NCI-H1092 treated with DMSO at 0.1 percent for 48 hours (cell line): ENCODE results near the gene TIMM17B.
"Not testable (repeated sequence)": the region's sequence is repeated elsewhere in the genome, so short reads cannot be mapped to it uniquely, and the experiment has no call there.

Experiments
- DNase-seq: peaks from one replicate; lab custom pipeline; 2025; lab: John Stamatoyannopoulos, UW

The TIMM17B gene

GRCh38 chrX:48893556-48894348 is 3.8 kb downstream of the TIMM17B start:
- DNase-seq: no peak

- no peak for DNase-seq
These were observed 4.7 kb downstream of the TIMM17B start for GRCh38 chrX:48892896-48893295.

- peak; percentile 80 for DNase-seq
These were observed 5.9 kb downstream of the TIMM17B start for GRCh38 chrX:48891402-48892288.

DNA sequence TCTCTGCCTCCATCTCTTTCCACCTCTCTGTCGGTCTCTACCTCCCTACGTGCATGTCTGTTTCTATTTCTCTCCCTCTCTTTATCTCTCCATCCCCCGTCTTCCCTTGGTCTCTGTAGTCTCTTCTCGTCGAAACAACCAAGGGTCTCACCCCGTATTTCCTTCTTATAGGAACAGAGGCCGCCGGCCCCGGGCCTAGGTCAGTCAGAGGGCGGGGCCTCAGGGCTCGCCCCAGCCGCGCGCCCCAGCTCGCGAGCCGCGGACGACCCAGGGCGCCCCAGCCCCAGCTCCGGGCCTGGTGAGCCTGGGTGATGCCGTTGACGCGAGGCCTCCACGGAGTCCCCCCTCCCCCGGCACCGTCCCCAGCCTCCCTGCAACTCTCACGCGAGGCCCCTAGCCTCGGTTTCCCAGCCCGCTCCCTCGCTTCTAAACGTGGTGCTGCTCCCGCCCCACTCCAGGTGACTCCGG is 6.6 kb downstream of the TIMM17B start:
- peak; percentile 36 for DNase-seq

DNA sequence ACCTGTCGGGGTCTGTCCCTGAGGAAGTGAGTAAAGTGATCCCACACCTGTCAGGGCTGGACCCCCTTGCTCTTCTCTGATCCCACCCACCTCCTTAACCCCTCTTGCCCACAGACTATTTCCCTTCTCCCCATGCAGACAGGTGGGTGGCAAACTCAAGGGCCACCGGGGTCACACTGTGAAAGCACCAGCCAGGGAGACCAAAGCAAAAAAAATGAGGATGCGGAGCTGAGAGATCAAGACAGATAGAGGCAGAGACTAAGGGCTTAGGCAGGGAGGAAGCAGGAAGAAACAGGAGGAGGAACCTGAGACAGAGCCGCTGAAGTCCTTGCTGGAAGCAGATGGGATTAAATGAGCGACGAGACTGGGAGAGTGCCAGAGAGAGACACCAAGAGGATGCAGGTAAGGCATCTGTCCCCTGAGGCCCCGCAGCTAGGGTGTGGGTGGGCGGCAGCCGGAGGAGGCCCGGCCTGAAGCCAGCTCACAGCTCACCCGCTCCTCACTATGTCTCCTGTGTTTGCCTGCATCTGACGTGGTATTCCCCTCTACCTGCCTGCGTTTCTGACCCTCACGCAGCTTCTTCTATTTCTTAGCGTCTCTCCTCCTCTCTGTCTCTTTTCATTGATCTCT is 7.2 kb downstream of the TIMM17B start:
- peak; percentile 36 for DNase-seq

DNA sequence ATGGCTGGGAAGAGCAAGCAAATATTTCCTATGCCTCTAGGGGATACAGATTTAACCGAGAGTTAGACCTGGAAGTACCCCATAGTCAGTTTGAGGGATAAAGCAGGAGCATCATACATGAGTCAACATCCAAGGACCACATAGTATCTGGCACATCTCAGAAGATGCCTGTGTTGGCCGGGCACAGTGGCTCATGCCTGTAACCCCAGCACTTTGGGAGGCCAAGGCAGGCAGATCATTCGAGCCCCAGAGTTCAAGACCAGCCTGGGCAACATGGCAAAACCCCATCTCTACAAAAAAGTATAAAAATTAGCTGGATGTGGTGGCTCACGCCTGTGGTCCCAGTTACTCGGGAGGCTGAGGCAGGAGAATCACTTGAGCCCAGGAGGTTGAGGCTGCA is 11.0 kb downstream of the TIMM17B start:
- DNase-seq: not testable (repeated sequence)

DNA sequence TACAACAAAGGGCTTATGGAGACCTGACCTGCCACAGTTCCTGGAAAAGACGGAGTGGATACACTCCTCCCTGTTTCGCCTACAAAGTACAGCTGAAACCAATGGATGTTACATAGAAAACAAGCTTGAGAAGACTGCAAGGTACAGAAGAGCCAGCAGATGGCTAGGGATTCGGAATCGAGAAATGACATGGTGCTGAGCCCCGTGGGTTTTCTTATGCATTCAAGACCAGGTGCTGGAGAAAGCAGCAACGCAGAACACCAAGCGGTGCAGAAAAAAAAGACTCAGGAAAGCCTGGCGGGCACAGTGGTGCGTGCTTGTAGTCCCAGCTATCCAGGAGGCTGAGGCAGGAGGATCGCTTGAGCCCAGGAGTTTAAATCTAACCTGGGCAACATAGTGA is 13.8 kb downstream of the TIMM17B start:
- DNase-seq: no peak

DNA sequence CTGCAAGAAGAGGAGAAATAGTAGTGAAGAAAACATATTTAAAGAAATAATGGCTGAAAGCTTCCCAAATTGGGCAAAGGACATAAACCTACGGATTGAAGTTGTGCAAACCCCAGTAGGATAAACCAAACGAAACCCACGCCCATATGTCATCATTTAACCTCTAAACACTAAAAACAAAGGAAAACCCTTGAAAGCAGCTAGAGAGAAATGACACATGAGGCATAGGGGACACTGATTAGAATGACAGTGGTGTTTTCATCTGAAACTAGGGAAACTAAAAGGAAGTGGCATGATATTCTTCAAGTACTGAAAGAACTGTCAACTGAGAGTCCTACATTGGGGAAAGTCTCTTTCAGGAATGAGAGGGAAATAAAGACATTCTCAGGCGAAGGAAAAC is 20.6 kb downstream of the TIMM17B start:
- DNase-seq: not testable (repeated sequence)

GRCh38 chrX:48872017-48872416 is 25.6 kb downstream of the TIMM17B start:
- DNase-seq: not testable (repeated sequence)

DNA sequence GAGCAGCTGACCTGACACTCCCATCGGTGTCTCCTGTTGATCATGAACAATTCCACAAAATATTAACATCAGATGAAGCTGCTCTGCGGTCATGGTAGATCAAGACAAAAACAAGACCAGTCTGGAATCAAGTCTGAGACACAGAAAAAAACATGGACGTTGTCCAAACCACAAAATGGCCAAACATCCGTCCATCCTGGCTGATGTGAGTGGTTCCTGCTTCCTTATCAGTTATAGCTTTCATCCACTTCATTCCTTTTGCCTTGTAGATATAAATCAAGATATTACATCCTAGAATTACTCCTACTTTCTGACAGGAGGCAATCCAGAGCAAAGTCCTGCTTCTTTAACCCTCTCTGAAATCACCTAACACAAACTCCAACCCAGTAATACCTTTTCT is 33.4 kb downstream of the TIMM17B start:
- DNase-seq: no peak

DNA sequence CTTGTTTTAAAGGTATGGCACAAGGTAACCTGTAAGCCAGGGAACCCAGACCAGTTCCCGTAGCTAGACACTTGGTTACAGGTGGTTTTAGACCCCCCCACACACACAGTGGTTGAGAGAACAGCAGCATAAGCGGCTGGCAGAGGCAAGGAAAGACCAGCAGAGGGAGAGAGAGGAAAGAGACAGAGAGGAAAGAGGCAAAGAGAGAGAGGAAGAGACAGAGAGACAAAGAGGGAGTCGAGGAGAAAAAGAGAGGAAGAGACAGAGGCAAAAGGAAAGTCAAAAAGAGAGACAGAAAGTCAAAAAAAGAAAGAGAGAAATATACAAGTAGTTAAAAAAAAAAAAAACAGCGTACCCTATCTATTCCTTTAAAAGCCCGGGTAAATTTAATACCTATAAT is 42.7 kb downstream of the TIMM17B start:
- peak; percentile 17 for DNase-seq

- not testable (repeated sequence) for DNase-seq
These were observed 43.3 kb downstream of the TIMM17B start for GRCh38 chrX:48854121-48854804.

DNA sequence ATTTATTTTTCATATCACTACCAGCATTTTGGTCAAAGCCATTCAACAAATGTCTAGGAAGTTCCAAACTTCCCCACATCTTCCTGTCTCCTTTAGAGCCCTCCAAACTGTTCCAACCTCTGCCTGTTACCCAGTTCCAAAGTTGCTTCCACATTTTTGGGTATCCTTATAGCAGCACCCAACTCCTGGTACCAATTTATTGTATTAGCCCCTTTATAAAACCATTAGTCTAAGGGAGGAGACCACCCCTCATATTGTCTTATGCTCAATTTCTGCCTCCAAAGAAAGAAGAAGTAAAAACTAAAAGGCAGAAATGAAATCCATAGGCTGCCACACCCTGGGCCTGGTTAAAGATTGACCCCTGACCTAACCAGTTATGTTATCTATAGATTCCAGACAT is 44.1 kb downstream of the TIMM17B start:
- not testable (repeated sequence) for DNase-seq

DNA sequence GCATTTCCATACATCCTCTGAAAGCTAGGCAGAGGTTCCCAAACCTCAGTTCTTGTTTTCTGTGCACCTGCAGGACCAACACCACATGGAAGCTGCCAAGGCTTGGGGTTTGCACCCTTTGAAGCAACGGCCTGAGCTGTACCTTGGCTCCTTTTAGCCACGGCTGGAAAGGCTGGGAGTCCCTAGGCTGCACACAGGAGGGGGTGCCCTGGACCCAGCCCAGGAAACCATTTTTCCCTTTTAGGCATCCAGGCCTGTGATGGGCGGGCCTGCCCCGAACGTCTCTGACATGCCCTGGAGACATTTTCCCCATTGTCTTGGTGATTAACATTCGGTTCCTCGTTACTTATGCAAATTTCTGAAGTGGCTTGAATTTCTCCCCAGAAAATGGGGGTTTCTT is 44.7 kb downstream of the TIMM17B start:
- no peak for DNase-seq

DNA sequence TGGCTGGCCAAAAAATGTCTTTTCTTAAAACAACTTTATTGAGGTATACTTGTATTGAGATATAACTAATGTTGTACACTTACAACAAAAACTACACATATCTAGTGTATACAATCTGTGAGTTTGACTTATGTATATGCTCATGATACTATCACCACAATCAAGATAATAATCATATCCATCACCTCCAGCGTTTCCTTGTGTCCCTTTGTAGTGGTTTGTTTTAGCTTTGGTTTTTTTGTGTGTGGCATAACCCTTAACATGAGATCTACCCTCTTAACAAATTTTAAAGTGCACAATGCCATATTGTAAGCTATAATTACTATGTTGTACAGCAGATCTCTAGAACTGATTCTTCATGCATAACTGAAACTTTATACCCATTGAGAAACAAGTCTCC is 48.7 kb downstream of the TIMM17B start:
- no peak for DNase-seq
